GM18868 (cell line): ENCODE measurements around the gene CPSF7.

Source experiments
- ATAC-seq: cut with Tn5 transposase; IDR thresholded peaks from one replicate; pipeline ENCODE4 v1.9.1; 2021; ENCODE audit warnings: mild to moderate bottlenecking, moderate library complexity; ENCODE audit not compliant: unreplicated experiment

Gene CPSF7

DNA sequence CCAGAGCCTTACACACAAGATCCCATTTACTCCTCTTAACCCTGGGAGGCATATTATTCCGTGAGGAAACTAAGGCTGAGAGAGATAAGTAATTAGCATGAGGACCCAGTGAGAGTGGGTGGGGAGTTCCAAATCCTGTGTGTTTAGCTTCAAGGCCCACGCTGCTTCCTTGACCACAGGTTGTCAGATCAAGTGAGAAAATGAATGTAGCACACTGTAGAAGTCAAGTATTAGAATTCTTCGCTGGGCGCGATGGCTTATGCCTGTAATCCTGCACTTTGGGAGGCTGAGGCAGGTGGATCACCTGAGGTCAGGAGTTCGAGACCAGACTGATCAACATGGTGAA, 71.9 kb downstream of the CPSF7 start:
- no peak for ATAC-seq

DNA sequence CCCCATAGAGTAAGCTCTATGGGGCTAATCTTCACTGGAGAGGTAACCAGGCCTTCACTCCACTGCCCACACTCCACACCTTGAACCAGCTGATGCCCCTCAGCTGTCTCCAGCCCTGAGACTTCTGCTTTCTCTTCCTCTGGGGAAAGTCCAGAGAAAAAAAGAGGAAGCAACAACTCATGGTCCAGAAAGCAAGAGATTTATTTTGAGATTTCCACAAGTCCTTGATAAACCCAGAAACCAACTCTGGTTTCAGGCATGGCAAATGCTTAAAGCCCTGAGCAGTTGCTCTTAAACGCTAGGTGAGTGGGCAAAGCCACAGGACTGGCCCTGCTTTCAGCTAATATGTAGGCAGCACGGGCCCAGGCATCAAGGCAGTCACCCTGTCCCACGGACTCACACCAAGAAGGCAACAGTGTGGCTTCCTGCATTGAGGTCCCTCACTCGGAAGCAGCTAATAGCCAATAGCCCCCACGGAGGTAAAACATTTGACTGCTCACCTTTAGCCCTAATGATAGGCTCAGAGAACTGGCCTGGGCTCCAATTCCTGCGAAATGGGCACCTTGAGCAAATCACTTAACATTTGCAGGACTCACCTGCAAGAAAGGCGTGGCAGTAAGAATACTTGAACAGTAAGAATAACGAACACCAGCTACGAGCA, 72.4 kb downstream of the CPSF7 start:
- ATAC-seq = peak; percentile 60

DNA sequence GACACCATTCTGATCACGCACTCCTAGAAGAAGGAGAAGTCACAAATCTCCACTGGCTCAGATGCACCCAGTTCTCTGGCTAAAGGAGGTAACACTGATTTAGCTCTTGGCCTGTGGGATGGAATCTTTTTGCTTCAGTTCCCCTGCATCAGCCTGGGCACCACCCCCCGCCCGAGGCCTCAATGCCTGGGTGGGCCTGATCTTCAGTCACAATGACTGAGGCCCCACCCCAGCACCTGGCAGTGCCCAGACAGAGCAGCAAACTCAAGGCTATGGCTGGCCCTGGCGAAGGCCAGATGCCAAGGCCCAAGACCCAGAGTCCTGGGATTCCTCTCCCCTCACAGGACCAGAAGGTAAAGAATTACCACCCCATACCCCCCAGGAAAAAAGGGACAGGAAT, 73.1 kb downstream of the CPSF7 start:
- ATAC-seq = no peak

DNA sequence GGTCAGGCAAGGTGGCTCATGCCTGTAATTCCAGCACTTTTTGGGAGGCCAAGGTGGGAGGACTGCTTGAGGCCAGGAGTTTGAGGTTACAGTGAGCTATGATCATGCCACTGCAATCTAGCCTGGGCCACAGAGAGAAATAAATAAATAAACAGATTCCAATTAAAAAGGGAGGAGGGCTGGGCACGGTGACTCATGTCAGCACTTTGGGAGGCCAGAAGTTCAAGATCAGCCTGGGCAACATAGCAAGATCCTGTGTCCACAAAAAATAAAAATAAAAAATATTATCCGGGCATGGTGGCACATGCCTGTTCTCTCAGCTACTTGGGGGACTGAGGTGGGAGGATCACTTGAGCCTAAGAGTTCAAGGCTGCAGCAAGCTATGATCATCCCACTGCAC, 75.6 kb downstream of the CPSF7 start:
- no peak for ATAC-seq

DNA sequence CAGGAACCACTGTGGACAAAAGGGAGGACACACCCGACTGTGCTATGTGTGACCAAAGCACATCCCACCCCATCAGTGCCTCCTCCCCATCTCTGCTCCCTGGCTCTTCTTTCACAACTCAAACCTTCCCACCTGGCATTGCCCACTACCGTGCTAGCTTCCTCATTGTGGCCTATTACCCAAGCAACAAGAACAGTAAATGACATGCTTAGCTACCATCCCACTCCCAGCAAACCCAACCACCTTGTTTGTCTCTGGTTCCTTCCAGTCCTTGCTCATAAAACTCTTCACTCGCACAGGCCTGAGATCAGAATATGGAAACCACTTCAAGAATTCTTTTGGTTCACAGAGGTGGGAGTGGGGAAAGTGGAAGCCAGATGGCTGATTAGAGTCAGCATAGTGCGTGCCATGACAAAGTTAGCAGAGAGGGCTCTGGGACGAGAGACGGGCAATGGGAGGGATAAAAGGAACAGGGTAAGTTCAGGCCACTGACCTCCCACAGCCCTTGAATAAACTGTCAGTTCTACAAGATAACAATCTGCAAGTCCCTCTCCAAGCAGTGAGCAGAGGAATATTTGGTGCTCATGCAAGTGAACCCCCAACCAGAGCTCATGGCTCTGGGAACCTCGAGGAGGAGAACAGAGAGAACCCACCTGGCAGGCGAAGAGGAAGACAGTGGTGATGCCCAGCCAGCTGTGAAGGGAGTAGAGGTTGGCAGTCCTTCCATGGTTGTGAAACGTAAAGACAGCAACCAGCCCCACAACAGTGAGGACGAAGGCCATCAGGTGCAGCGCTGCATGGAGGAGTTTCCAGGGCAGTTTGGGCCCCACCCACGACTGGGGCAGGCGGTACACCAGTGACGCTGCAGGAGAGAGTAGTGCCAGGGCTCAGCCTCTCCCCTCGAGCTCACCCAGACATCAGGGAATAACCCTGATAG, 76.4 kb downstream of the CPSF7 start:
- no peak for ATAC-seq
